Measurements from ENCODE around the gene MYL5.

GRCh38 chr4:646460-646859 lies 27.9 kb upstream of the MYL5 start:
- TF ChIP-seq POLR2A (IDR thresholded peaks at IDR 0.05; ENCODE audit: low read depth, low read length) = no peak
- no peak for TF ChIP-seq RFX5 (IDR thresholded peaks at IDR 0.05; ENCODE audit: low read depth, low read length)
- no peak for TF ChIP-seq CTCF (conservative IDR thresholded peaks at IDR 0.05; ENCODE audit: low read depth, low read length)
- no peak for TF ChIP-seq RAD21 (IDR thresholded peaks at IDR 0.05; ENCODE audit: low read length)
- no peak for TF ChIP-seq RCOR1 (IDR thresholded peaks at IDR 0.05; ENCODE audit: insufficient replicate concordance, low read length)
- TF ChIP-seq CHD1 (IDR thresholded peaks at IDR 0.05; ENCODE audit: low read depth, low read length) = no peak
- TF ChIP-seq USF2 (IDR thresholded peaks at IDR 0.05; ENCODE audit: low read depth, low read length) = no peak
- no peak for TF ChIP-seq SMC3 (IDR thresholded peaks at IDR 0.05; ENCODE audit: low read depth, low read length)
- no peak for TF ChIP-seq FOS (IDR thresholded peaks at IDR 0.05; ENCODE audit: low read depth, low read length)
- no peak for TF ChIP-seq NFE2L2 (IDR thresholded peaks at IDR 0.05; ENCODE audit: low read depth, low read length)
- no peak for TF ChIP-seq MAFK (IDR thresholded peaks at IDR 0.05; ENCODE audit: low read depth, low read length)

Measured in IMR-90 (cell line).